SK-N-SH (cell line): Measurements from ENCODE around the gene SP6. TPM values are rescaled to one million over a fixed set of nuclear protein-coding genes. Genes with fewer than 3 reads are reported as not detected.

ENCODE experiments used
- CTCF ChIA-PET: fragments of 300-600, 350-600 bp; formaldehyde crosslinking; extraction: SDS; loops from one replicate; lab custom pipeline; 2021; lab: Yijun Ruan, JAX
- POLR2A ChIA-PET: fragments of 350-600 bp; sonication (Branson Sonifier 250); formaldehyde crosslinking; extraction: SDS; loops from one replicate; lab custom pipeline; 2020; ENCODE audit warnings: antibody characterized with exemption, inconsistent platforms; lab: Yijun Ruan, JAX
- DNase-seq: peaks from one replicate; pipeline ENCODE4 v3.0.0; 2012
- H2AFZ ChIP-seq: fragments of 200-600 bp; sonication (generic); 2 replicates; pipeline ENCODE4 v1.8.1; 2016; ENCODE audit warnings: antibody characterized with exemption, mild to moderate bottlenecking, low read depth
- H3F3A ChIP-seq: fragments of 200-600 bp; sonication (generic); replicated peaks from 2 replicates; pipeline ENCODE3; 2016; ENCODE audit warnings: antibody characterized with exemption, mild to moderate bottlenecking; ENCODE audit not compliant: insufficient read depth
- H3K27ac ChIP-seq, 2 experiments: fragments of 200-500 bp in 1 of 2; fragments of 200-600 bp in 1 of 2; sonication (Bioruptor generic) in 1 of 2; sonication (generic), shearing (Covaris generic) in 1 of 2; 2 replicates each; pipeline versions ENCODE4 v1.5.1 to v1.6.1; 2014 to 2016; ENCODE audit warnings: low read depth in 2 of 2, inconsistent platforms in 1 of 2, low read length in 1 of 2, mild to moderate bottlenecking in 1 of 2, mixed read lengths in 1 of 2
- H3K27me3 ChIP-seq: fragments of 200-600 bp; sonication (generic), shearing (Covaris generic); 2 replicates; pipeline ENCODE4 v1.6.1; 2016; ENCODE audit warnings: mixed run types; ENCODE audit not compliant: insufficient read depth
- H3K36me3 ChIP-seq, 2 experiments: fragments of 200-500 bp in 1 of 2; fragments of 200-600 bp in 1 of 2; sonication (Bioruptor generic) in 1 of 2; sonication (generic) in 1 of 2; replicated peaks in 1 of 2; 2 replicates each; pipeline versions ENCODE3 to v1.5.1; 2014 to 2016; ENCODE audit warnings: low read length in 1 of 2, mild to moderate bottlenecking in 1 of 2; ENCODE audit not compliant: insufficient read depth in 2 of 2, control insufficient read depth in 1 of 2
- H3K4me1 ChIP-seq, 2 experiments: fragments of 200-500 bp in 1 of 2; fragments of 200-600 bp in 1 of 2; sonication (Bioruptor generic) in 1 of 2; sonication (generic), shearing (Covaris generic) in 1 of 2; 2 replicates each; pipeline versions ENCODE4 v1.5.1 to v1.6.1; 2014 to 2016; ENCODE audit warnings: low read depth in 1 of 2, low read length in 1 of 2, mixed run types in 1 of 2; ENCODE audit not compliant: insufficient read depth in 2 of 2, control insufficient read depth in 1 of 2
- H3K4me2 ChIP-seq: fragments of 200-600 bp; sonication (generic), shearing (Covaris generic); 2 replicates; pipeline ENCODE4 v1.6.1; 2017; ENCODE audit warnings: mixed run types
- H3K4me3 ChIP-seq, 2 experiments: fragments of 200-500 bp in 1 of 2; fragments of 200-600 bp in 1 of 2; sonication (Bioruptor generic) in 1 of 2; sonication (generic), shearing (Covaris generic) in 1 of 2; 2 replicates each; pipeline versions ENCODE4 v1.5.1 to v1.8.1; 2014 to 2016; ENCODE audit warnings: low read depth in 2 of 2, inconsistent platforms in 1 of 2, low read length in 1 of 2, mild to moderate bottlenecking in 1 of 2, mixed read lengths in 1 of 2, moderate library complexity in 1 of 2
- H3K79me2 ChIP-seq: fragments of 200-600 bp; sonication (generic); 2 replicates; pipeline ENCODE4 v1.8.1; 2017; ENCODE audit warnings: mild to moderate bottlenecking; ENCODE audit not compliant: insufficient read depth
- H3K9ac ChIP-seq: fragments of 200-600 bp; sonication (generic); 2 replicates; pipeline ENCODE4 v1.6.1; 2017; ENCODE audit warnings: mixed run types
- H3K9me2 ChIP-seq: fragments of 200-600 bp; sonication (generic); 2 replicates; pipeline ENCODE4 v1.6.1; 2017; ENCODE audit warnings: mixed run types
- H3K9me3 ChIP-seq: fragments of 200-600 bp; sonication (generic); 2 replicates; pipeline ENCODE4 v1.6.1; 2017; ENCODE audit warnings: mixed run types, mild to moderate bottlenecking, moderate library complexity
- H4K20me1 ChIP-seq: fragments of 200-600 bp; sonication (generic); 2 replicates; pipeline ENCODE4 v1.6.1; 2017; ENCODE audit warnings: mild to moderate bottlenecking, mixed run types; ENCODE audit not compliant: insufficient read depth
- CHD2 ChIP-seq: fragments of 150-350 bp; IDR thresholded peaks from 2 replicates; pipeline ENCODE4 v1.6.1; 2018; ENCODE audit warnings: low read length; ENCODE audit not compliant: partially characterized antibody
- ELF1 ChIP-seq: IDR thresholded peaks from 2 replicates; pipeline ENCODE4 v1.4.0; 2012
- EP300 ChIP-seq, 2 experiments: IDR thresholded peaks; 2 replicates each; pipeline versions ENCODE4 v1.4.0 to v1.6.1; 2012; ENCODE audit warnings: borderline replicate concordance in 1 of 2, low read depth in 1 of 2, low read length in 1 of 2
- FOXJ3 ChIP-seq: sonication (generic); formaldehyde crosslinking; IDR thresholded peaks from 2 replicates; pipeline ENCODE4 v1.5.1; 2020; ENCODE audit warnings: mild to moderate bottlenecking, missing genetic modification reagents
- FOXM1 ChIP-seq: IDR thresholded peaks from 2 replicates; pipeline ENCODE4 v1.4.0; 2012; ENCODE audit warnings: low read depth, mild to moderate bottlenecking
- GATA2 ChIP-seq: sonication (generic); formaldehyde crosslinking; IDR thresholded peaks from 2 replicates; pipeline ENCODE4 v1.5.0; 2020; ENCODE audit warnings: mild to moderate bottlenecking, missing genetic modification reagents
- JUND ChIP-seq: IDR thresholded peaks from 2 replicates; pipeline ENCODE4 v1.4.0; 2012
- MEF2A ChIP-seq: IDR thresholded peaks from 2 replicates; pipeline ENCODE4 v1.4.0; 2012; ENCODE audit warnings: low read depth, borderline replicate concordance
- MXI1 ChIP-seq: IDR thresholded peaks from 2 replicates; pipeline ENCODE4 v1.6.1; 2012; ENCODE audit warnings: mild to moderate bottlenecking, low read depth, low read length, improper control_type of control experiment
- NRF1 ChIP-seq: IDR thresholded peaks from 2 replicates; pipeline ENCODE4 v1.6.1; 2012; ENCODE audit warnings: low read depth, mild to moderate bottlenecking, low read length
- RFX5 ChIP-seq: IDR thresholded peaks from 2 replicates; pipeline ENCODE4 v1.6.1; 2012; ENCODE audit warnings: mild to moderate bottlenecking, improper control_type of control experiment, low read length
- SIN3A ChIP-seq: IDR thresholded peaks from 2 replicates; pipeline ENCODE4 v1.6.1; 2012; ENCODE audit warnings: low read depth, mild to moderate bottlenecking, low read length, moderate library complexity, borderline replicate concordance
- SMC3 ChIP-seq: IDR thresholded peaks from 2 replicates; pipeline ENCODE4 v1.6.1; 2012; ENCODE audit warnings: low read depth, low read length, improper control_type of control experiment
- TAF1 ChIP-seq: IDR thresholded peaks from 2 replicates; pipeline ENCODE4 v1.6.1; 2012; ENCODE audit warnings: low read depth, mild to moderate bottlenecking, low read length, moderate library complexity, borderline replicate concordance
- YY1 ChIP-seq: IDR thresholded peaks from 2 replicates; pipeline ENCODE4 v1.4.0; 2012; ENCODE audit warnings: low read depth, mild to moderate bottlenecking
- WGBS: methylation state at CpG from one replicate; pipeline ENCODE4 v1.1.6; 2017; ENCODE audit warnings: low lambda C conversion rate; 5-methylcytosine and 5-hydroxymethylcytosine counted together
- polyA plus RNA-seq, 3 experiments: library from polyadenylated mRNA; depleted of rRNA; stranded (reverse); fragments of >200 nt; gene quantifications; 2 replicates each; pipeline ENCODE4 v1.2.3, GENCODE V29; 2012
- TF ChIP-seq, protein P1 (sequence below): fragments of 150-350 bp; IDR thresholded peaks from 2 replicates; pipeline ENCODE4 v1.6.1; 2016; ENCODE audit warnings: mild to moderate bottlenecking, low read depth, low read length
- TF ChIP-seq, protein P2 (sequence below): fragments of 200-600 bp; sonication (generic); IDR thresholded peaks from 2 replicates; pipeline ENCODE4 v1.6.1; 2017; ENCODE audit warnings: antibody characterized with exemption, mild to moderate bottlenecking, moderate library complexity
- TF ChIP-seq, protein P3 (sequence below): IDR thresholded peaks from 2 replicates; pipeline ENCODE4; 2012
- TF ChIP-seq, protein P4 (sequence below): IDR thresholded peaks from 2 replicates; pipeline ENCODE4 v1.4.0; 2012; ENCODE audit warnings: low read depth

Gene SP6
- polyA plus RNA-seq, 1 of the 3 experiments (the other 2 are of a cell fraction): 0.03 TPM

DNA sequence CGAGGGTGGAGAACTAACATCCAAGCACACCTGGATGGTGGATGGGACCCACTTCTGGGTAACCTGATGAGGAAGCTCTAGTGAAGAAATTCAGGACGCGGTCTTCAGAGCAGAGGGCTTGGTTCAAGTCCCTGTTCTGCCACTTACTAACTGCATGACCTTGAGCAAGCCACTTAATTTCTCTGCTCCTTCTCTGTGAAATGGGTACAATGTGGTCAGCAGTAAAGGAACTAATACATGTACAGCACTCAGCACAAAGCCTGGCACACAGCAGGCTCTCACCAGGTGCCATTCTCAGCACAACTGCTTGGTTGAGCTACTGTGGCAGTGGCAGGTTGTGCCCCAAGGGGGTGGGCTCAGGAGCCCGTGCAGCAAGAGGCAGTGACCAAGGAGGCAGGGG lies 27.4 kb downstream of the SP6 start:
- H3K4me1 ChIP-seq: peaks cover 11 to 26% of the 10 kb centered on the region in 2 experiments; a peak in 3 of 4 replicates
- no peak for TF ChIP-seq TAF1
- no peak for TF ChIP-seq SIN3A
- TF ChIP-seq JUND: no peak
- no peak for TF ChIP-seq YY1
- no peak for TF ChIP-seq MXI1
- TF ChIP-seq, protein P1, sequence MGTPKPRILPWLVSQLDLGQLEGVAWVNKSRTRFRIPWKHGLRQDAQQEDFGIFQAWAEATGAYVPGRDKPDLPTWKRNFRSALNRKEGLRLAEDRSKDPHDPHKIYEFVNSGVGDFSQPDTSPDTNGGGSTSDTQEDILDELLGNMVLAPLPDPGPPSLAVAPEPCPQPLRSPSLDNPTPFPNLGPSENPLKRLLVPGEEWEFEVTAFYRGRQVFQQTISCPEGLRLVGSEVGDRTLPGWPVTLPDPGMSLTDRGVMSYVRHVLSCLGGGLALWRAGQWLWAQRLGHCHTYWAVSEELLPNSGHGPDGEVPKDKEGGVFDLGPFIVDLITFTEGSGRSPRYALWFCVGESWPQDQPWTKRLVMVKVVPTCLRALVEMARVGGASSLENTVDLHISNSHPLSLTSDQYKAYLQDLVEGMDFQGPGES: no peak
- no peak for TF ChIP-seq EP300 (IDR thresholded peaks at IDR 0.05; ENCODE audit: borderline replicate concordance in 1 of 2, low read depth in 1 of 2, low read length in 1 of 2)
- no peak for TF ChIP-seq ELF1
- TF ChIP-seq MEF2A: no peak
- no peak for TF ChIP-seq FOXJ3 (CRISPR knock-in tag)
- no peak for TF ChIP-seq SMC3
- no peak for TF ChIP-seq FOXM1
- TF ChIP-seq NRF1: no peak
- TF ChIP-seq, protein P2, sequence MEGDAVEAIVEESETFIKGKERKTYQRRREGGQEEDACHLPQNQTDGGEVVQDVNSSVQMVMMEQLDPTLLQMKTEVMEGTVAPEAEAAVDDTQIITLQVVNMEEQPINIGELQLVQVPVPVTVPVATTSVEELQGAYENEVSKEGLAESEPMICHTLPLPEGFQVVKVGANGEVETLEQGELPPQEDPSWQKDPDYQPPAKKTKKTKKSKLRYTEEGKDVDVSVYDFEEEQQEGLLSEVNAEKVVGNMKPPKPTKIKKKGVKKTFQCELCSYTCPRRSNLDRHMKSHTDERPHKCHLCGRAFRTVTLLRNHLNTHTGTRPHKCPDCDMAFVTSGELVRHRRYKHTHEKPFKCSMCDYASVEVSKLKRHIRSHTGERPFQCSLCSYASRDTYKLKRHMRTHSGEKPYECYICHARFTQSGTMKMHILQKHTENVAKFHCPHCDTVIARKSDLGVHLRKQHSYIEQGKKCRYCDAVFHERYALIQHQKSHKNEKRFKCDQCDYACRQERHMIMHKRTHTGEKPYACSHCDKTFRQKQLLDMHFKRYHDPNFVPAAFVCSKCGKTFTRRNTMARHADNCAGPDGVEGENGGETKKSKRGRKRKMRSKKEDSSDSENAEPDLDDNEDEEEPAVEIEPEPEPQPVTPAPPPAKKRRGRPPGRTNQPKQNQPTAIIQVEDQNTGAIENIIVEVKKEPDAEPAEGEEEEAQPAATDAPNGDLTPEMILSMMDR: no peak
- TF ChIP-seq, protein P3, sequence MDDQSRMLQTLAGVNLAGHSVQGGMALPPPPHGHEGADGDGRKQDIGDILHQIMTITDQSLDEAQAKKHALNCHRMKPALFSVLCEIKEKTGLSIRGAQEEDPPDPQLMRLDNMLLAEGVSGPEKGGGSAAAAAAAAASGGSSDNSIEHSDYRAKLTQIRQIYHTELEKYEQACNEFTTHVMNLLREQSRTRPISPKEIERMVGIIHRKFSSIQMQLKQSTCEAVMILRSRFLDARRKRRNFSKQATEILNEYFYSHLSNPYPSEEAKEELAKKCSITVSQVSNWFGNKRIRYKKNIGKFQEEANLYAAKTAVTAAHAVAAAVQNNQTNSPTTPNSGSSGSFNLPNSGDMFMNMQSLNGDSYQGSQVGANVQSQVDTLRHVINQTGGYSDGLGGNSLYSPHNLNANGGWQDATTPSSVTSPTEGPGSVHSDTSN: no peak
- no peak for TF ChIP-seq GATA2
- TF ChIP-seq, protein P4, sequence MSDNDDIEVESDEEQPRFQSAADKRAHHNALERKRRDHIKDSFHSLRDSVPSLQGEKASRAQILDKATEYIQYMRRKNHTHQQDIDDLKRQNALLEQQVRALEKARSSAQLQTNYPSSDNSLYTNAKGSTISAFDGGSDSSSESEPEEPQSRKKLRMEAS: no peak
- TF ChIP-seq CHD2: no peak
- TF ChIP-seq RFX5: no peak
- H3K9me2 ChIP-seq: no peaks in the 10 kb centered on the region
- no peak overlapping the region for H2AFZ ChIP-seq
- peaks cover 18% of the 10 kb centered on the region; the same call in 1 of the 2 replicates for H3K79me2 ChIP-seq
- H3K36me3 ChIP-seq: peaks cover 42 to 43% of the 10 kb centered on the region in 2 experiments
- 94% methylated on average over 4 of the region's 4 CpGs for WGBS
- H3K27me3 ChIP-seq: no peaks in the 10 kb centered on the region
- no peak overlapping the region for H3K27ac ChIP-seq
- H3F3A ChIP-seq: peaks cover 7% of the 10 kb centered on the region
- H3K4me3 ChIP-seq: no peak overlapping the region
- H4K20me1 ChIP-seq: no peaks in the 10 kb centered on the region
- CTCF ChIA-PET: interaction anchor here (2.5 to 4.1 kb wide), 4 partner anchors 8 to 25 kb away, joined by 19 to 40 read pairs (median 24); partner anchors contain the start of genes LRRC46, MRPL10 and SCRN2
- H3K9me3 ChIP-seq: no peaks in the 10 kb centered on the region
- no peak overlapping the region for H3K9ac ChIP-seq
- POLR2A ChIA-PET: interaction anchor here (2.4 kb wide), 1 partner anchor 7 kb away, joined by 28 read pairs; the partner anchor contains the start of genes LRRC46 and MRPL10
- H3K4me2 ChIP-seq: no peak overlapping the region
- DNase-seq: no peak
